HAP-1 (cell line): ENCODE measurements around the gene KAZN.

Experiments used
- DNase-seq, 2 experiments: peaks; one replicate each; pipeline ENCODE4 v3.0.0-alpha.2; 2016 to 2020; ENCODE audit warnings: low spot score in 2 of 2
- H3K27me3 ChIP-seq: fragments of 250-450 bp; sonication (Bioruptor Pico); 2 replicates; pipeline ENCODE4 v1.5.1; 2020; ENCODE audit warnings: low read depth, mild to moderate bottlenecking, moderate library complexity
- H3K36me3 ChIP-seq: fragments of 250-450 bp; sonication (Bioruptor Pico); replicated peaks from 2 replicates; pipeline ENCODE4 v1.5.1; 2020; ENCODE audit warnings: mild to moderate bottlenecking
- H3K4me1 ChIP-seq: fragments of 250-450 bp; sonication (Bioruptor Pico); 2 replicates; pipeline ENCODE4 v1.5.1; 2020; ENCODE audit warnings: mild to moderate bottlenecking
- H3K4me3 ChIP-seq: fragments of 250-450 bp; sonication (Bioruptor Pico); 2 replicates; pipeline ENCODE4 v1.5.1; 2020; ENCODE audit warnings: mild to moderate bottlenecking, moderate library complexity
- H3K9me3 ChIP-seq: fragments of 250-450 bp; sonication (Bioruptor Pico); 2 replicates; pipeline ENCODE4 v1.5.1; 2020; ENCODE audit warnings: mild to moderate bottlenecking, moderate library complexity
- in situ Hi-C: fragments of 300-500 bp; cut with MboI; formaldehyde crosslinking; loops from 3 replicates; pipeline ENCODE4 v1.14.3; 2020; ENCODE audit warnings: low sequenced_read_pairs, inconsistent platforms, mixed read lengths

Gene KAZN

GRCh38 chr1:15068152-15068551, 469.7 kb downstream of the KAZN start:
- H3K36me3 ChIP-seq: no peaks in the 10 kb centered on the region
- no peak overlapping the region for H3K4me3 ChIP-seq
- no peaks in the 10 kb centered on the region for H3K4me1 ChIP-seq
- in situ Hi-C loops: no loop called here
- DNase-seq: no peak
- no peaks in the 10 kb centered on the region for H3K9me3 ChIP-seq
- H3K27me3 ChIP-seq: no peaks in the 10 kb centered on the region

DNA sequence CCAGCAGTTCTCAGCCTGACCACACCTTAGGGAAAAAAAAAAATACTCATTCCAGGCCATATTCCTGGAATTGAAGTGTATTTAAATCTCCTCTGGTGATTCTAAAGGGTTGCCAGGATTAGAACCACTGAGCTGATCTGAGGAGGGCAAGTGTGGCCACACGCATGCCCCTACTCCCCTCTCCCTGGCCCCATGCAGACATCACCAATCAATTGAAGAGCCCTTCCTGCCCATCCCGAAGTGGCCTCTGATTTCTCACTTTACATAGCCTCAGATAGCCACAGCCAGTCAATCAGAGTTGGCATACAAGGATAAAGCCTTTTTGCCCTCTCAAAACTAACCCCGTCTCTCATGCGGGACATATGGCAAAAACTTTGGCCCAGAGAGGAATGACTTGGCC, 470.5 kb downstream of the KAZN start:
- no peak for DNase-seq
- in situ Hi-C loops: no loop called here
- no peaks in the 10 kb centered on the region for H3K27me3 ChIP-seq
- no peaks in the 10 kb centered on the region for H3K9me3 ChIP-seq
- H3K36me3 ChIP-seq: no peaks in the 10 kb centered on the region
- no peak overlapping the region for H3K4me3 ChIP-seq
- H3K4me1 ChIP-seq: no peaks in the 10 kb centered on the region

DNA sequence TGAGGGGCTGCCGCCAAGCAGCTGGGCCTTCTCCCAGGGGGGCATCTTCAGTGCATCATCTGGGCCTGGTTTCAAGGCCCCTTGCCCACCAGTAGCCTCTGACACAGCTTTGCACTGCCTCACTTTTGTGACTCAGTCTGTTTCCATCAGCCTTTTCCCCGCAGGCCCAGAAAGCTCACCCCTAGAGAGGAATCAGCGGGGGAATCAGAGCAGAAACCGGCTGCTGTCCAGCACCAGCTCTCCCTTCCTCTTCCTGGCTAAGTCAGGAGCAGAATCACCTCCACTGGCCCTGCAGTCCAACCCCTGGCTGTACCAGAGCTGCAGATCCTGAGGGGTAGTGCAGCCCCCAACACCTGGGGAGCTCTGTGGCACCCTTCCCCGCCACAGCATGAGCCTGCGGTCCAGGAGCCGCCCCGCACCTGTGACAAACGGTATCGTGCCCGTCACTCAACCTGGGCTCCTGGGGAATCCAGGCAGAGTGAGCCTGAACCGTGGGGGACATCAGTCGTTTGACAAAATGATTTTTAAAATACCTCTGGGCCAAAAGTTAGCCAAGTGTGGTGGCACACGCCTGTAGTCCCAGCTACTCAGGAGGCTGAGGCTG, 471.8 kb downstream of the KAZN start:
- Histone ChIP-seq H3K9me3 (no peaks in the 10 kb centered on the region), H3K27me3 (no peaks in the 10 kb centered on the region), H3K4me3 (no peak overlapping the region), H3K36me3 (no peaks in the 10 kb centered on the region), H3K4me1 (no peaks in the 10 kb centered on the region)
- in situ Hi-C loops: no loop called here
- no peak for DNase-seq

DNA sequence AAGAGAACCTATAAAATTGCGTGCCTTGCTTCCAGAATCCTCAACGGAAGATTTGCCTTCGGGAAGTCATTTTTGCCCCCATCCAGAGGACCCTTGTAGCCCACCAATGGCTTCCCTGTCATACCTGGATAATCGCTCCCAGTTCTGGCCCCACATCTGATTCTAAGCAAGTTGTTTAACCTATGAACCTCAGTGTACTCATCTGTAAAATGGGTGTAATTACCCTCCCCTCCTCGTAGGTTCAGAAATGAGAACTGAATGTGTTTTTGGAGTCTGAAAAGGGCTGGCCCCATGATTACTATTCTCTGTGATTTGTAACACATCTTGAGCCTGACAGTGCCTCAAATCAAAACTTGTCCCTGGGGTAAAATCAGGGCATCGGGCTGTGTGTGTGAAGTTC, 473.5 kb downstream of the KAZN start:
- Histone ChIP-seq H3K36me3 (no peaks in the 10 kb centered on the region), H3K27me3 (no peaks in the 10 kb centered on the region), H3K4me3 (no peak overlapping the region), H3K9me3 (no peaks in the 10 kb centered on the region), H3K4me1 (no peaks in the 10 kb centered on the region)
- DNase-seq: no peak
- in situ Hi-C loops: no loop called here

DNA sequence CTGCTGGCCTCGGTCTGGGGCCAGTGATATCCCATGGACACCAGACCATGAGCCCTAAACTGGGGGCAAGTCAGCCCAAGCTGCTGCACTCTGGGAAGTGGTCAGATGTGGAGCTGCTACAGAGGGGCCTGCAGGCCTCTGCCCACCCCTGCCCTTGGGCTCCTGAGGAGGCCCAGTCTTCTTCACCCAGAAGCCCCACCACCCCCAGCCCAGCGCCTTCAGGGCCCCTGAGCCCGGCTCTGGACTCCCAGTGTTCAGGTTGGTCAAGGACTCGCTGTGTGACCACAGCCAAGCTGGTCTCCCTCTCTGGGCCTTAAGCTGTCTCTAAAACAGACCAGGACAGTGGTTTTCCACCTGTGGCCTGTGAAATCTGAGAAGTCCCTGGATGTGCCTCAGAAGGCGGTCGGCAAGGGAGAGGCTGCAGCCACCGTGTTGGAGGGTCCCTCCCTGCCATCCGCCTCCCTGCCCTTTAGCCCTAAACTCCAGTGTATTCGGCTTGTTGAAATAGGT, 475.4 kb downstream of the KAZN start:
- H3K36me3 ChIP-seq: no peaks in the 10 kb centered on the region
- H3K9me3 ChIP-seq: no peaks in the 10 kb centered on the region
- no peaks in the 10 kb centered on the region for H3K4me1 ChIP-seq
- no peak overlapping the region for H3K4me3 ChIP-seq
- in situ Hi-C loops: no loop called here
- no peaks in the 10 kb centered on the region for H3K27me3 ChIP-seq
- DNase-seq: no peak

DNA sequence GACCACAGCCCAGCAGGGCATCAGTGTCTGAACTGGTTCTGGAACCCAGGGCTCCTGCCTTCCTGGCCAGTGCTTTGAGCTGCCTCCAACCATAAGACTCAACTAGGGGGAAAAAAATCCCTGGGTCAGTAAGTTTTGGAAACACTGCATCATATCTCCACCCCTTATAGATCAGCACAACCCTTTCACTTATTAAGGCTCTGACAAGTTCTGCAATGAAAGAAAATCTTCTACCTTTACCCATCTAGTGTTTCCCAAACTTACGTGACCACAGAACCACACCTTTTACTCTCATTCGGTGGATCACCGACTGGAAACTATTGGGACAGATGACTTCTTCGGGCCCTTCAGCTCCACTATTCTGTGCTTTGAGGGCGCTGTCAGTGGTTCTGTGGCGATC, 476.7 kb downstream of the KAZN start:
- DNase-seq: no peak
- Histone ChIP-seq H3K4me3 (no peak overlapping the region), H3K9me3 (no peaks in the 10 kb centered on the region), H3K36me3 (no peaks in the 10 kb centered on the region), H3K4me1 (no peaks in the 10 kb centered on the region), H3K27me3 (no peaks in the 10 kb centered on the region)
- in situ Hi-C loops: no loop called here

DNA sequence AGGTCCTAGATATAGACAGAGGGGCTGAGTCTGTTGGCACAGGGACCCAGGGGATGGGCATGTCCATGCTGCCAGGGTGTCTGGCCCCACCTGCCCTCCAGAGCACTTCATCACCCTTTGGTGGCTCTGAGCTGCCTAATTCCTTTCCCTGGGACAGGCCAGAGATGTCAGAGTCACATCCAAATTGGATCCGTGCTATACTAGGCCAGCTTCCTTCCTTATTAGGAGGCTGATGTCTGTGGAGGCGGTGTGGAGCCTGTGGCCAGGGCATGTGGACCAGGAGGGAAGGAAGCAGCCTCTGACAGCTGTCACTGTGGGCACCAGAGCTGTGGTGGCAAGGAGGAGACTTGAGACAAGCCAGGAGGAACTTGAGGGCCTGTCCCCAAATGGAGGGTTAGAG, 477.3 kb downstream of the KAZN start:
- in situ Hi-C loops: no loop called here
- H3K4me3 ChIP-seq: no peak overlapping the region
- no peaks in the 10 kb centered on the region for H3K4me1 ChIP-seq
- H3K27me3 ChIP-seq: no peaks in the 10 kb centered on the region
- no peaks in the 10 kb centered on the region for H3K36me3 ChIP-seq
- DNase-seq: no peak
- no peaks in the 10 kb centered on the region for H3K9me3 ChIP-seq

- DNase-seq: no peak
- no peaks in the 10 kb centered on the region for H3K4me1 ChIP-seq
- H3K9me3 ChIP-seq: no peaks in the 10 kb centered on the region
- no peak overlapping the region for H3K4me3 ChIP-seq
- no peaks in the 10 kb centered on the region for H3K27me3 ChIP-seq
- in situ Hi-C loops: no loop called here
- no peaks in the 10 kb centered on the region for H3K36me3 ChIP-seq
Observed at GRCh38 chr1:15076807-15077206, 478.3 kb downstream of the KAZN start.

DNA sequence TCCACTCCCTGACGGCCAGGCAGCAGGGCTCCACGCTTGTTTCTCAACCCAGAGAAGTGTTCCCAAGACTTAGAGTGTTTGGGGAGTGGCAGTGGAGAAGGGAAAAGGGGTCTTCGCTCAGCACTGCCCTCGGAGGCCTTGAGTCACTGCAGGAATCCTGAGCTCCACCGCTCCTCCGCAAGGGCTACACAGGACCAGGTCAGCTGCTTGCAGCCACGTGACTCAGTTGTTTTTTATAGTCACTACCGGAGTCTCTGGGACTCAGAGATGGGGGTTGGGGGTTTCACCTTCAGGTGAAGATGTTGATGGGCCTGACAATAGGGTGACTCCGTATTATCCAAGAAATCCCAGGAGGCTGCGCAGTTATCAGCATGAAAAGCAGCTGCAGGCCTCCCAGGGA, 478.9 kb downstream of the KAZN start:
- Histone ChIP-seq H3K36me3 (no peaks in the 10 kb centered on the region), H3K4me1 (no peaks in the 10 kb centered on the region), H3K9me3 (no peaks in the 10 kb centered on the region), H3K27me3 (no peaks in the 10 kb centered on the region), H3K4me3 (no peak overlapping the region)
- in situ Hi-C loops: no loop called here
- no peak for DNase-seq

DNA sequence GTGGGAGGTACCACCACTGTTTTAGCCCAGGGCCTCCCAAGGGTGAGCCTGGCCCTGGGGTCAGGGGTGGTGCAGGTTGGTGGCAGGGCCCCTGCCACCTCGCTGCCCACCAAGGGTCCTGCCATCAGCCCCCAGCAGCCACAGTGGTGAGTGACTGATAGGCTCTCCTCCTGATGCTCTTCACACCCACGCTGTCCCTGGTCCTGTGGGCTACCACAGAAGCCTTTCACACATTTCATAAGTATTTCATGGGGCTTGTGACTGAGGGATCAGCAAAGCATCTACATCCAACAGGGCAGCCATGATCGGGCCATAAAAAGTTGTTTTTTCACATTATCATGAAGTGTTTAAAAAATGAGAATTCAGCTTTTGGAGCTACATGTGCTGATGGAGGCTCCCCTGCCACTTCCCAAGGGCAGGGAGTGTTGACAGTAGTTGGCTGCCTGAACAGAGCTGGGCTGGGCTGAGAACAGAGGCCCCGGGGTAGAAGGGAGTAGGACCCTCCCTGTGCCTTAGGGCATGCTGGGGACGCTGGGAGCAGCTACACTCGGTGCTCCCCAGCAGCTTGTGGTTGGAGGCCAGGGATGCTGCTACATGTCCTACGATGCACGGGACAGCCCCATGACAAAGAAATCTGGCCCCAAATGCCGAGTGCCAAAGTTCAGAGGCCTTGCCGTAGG, 482.0 kb downstream of the KAZN start:
- H3K27me3 ChIP-seq: no peaks in the 10 kb centered on the region
- H3K36me3 ChIP-seq: no peaks in the 10 kb centered on the region
- H3K9me3 ChIP-seq: no peaks in the 10 kb centered on the region
- DNase-seq: no peak
- H3K4me3 ChIP-seq: no peak overlapping the region
- H3K4me1 ChIP-seq: no peaks in the 10 kb centered on the region
- in situ Hi-C loops: no loop called here

- H3K27me3 ChIP-seq: no peaks in the 10 kb centered on the region
- in situ Hi-C loops: no loop called here
Observed at GRCh38 chr1:15081102-15081501, 482.6 kb downstream of the KAZN start.

GRCh38 chr1:15083578-15083977, 485.1 kb downstream of the KAZN start:
- in situ Hi-C loops: no loop called here
- no peaks in the 10 kb centered on the region for H3K36me3 ChIP-seq
- DNase-seq: no peak
- no peak overlapping the region for H3K4me3 ChIP-seq
- no peaks in the 10 kb centered on the region for H3K9me3 ChIP-seq
- no peaks in the 10 kb centered on the region for H3K4me1 ChIP-seq
- H3K27me3 ChIP-seq: no peaks in the 10 kb centered on the region

More at GRCh38 chr1:15081102-15081501, 482.6 kb downstream of the KAZN start:
- no peak for DNase-seq
- Histone ChIP-seq H3K4me1 (no peaks in the 10 kb centered on the region), H3K9me3 (no peaks in the 10 kb centered on the region), H3K36me3 (no peaks in the 10 kb centered on the region), H3K4me3 (no peak overlapping the region)

GRCh38 chr1:15088281-15088971, 489.9 kb downstream of the KAZN start:
- in situ Hi-C loops: no loop called here
- Histone ChIP-seq H3K4me3 (no peak overlapping the region), H3K27me3 (no peaks in the 10 kb centered on the region), H3K4me1 (no peaks in the 10 kb centered on the region), H3K9me3 (no peaks in the 10 kb centered on the region), H3K36me3 (no peaks in the 10 kb centered on the region)
- no peak for DNase-seq

DNA sequence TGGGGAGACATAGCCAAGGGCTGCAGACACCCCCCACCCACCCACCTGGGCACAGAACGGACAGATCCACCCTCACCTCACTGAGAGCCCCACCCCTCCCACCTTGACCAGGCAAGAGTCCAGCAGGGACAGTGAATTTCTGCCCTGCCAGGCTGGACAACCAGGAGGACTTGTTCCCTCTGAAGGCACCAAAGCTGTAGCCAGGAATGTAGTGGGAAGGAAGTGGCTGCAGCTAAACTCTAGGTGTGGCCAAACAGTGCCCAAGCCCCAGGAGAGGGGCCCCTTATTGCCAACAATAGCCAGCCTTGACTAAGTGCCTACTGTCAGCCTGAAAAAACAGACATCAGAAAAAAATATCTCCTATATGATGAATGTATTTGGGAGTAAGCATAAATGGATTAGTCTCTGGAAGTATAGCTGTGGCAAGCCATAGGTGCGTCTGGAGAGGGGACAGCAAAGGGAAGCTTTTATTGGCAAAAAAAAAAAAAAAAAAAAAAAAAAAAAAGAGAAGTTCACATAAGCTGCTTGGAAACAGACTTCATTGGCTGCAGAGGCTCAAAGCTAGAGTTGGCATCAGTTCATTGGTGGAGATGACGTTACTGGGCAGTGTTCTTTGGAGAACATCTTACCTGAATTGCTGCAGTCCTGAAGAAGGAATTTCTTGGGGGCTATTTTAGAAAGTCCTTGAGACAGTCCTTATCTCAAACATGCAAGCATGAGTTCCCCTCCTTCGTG, 490.9 kb downstream of the KAZN start:
- H3K4me3 ChIP-seq: no peak overlapping the region
- H3K27me3 ChIP-seq: no peaks in the 10 kb centered on the region
- DNase-seq: no peak
- H3K9me3 ChIP-seq: no peaks in the 10 kb centered on the region
- no peaks in the 10 kb centered on the region for H3K4me1 ChIP-seq
- in situ Hi-C loops: no loop called here
- no peaks in the 10 kb centered on the region for H3K36me3 ChIP-seq
